HFFc6 (cell line): ENCODE results near the gene NDE1. TPM values are rescaled to one million over a fixed set of nuclear protein-coding genes. Genes with fewer than 3 reads are reported as not detected.

Experiments used
- DNase-seq: peaks from one replicate; pipeline ENCODE4 v3.0.0-alpha.2; 2018
- H3K27ac Mint-ChIP-seq: 2 replicates; pipeline ENCODE4 v1.8.0; 2020; ENCODE audit warnings: mild to moderate bottlenecking, mixed read lengths
- H3K27me3 Mint-ChIP-seq: 2 replicates; pipeline ENCODE4 v1.8.0; 2021; ENCODE audit warnings: mild to moderate bottlenecking, moderate library complexity, mixed read lengths; ENCODE audit not compliant: insufficient read depth
- H3K36me3 Mint-ChIP-seq: 2 replicates; pipeline ENCODE4 v1.8.0; 2021; ENCODE audit warnings: low read depth, mixed read lengths
- H3K4me1 Mint-ChIP-seq: 2 replicates; pipeline ENCODE4 v1.8.0; 2020; ENCODE audit warnings: low read depth, mixed read lengths
- H3K4me3 Mint-ChIP-seq: 2 replicates; pipeline ENCODE4 v1.8.0; 2020; ENCODE audit warnings: mild to moderate bottlenecking, moderate library complexity, mixed read lengths
- H3K9me3 Mint-ChIP-seq: 2 replicates; pipeline ENCODE4 v1.8.0; 2020; ENCODE audit warnings: mild to moderate bottlenecking, mixed read lengths
- CTCF ChIP-seq: fragments of 200-600 bp; sonication (generic); IDR thresholded peaks from 2 replicates; pipeline ENCODE4 v1.5.0; 2021; ENCODE audit warnings: antibody characterized with exemption, mild to moderate bottlenecking
- total RNA-seq, 6 experiments: library from RNA; stranded (reverse); fragmentation: NEBNext Ultra II Directional; extraction: Animal tissue kit (Norgen Biotek cat#: 25700); gene quantifications; 2 replicates in 1 of 6; 3 replicates in 5 of 6; pipeline ENCODE4 v1.2.3, GENCODE V29; 2021

The NDE1 gene
- total RNA-seq, 6 experiments from 2014 or later = 40.6 to 61.0 (median 58.2) TPM

DNA sequence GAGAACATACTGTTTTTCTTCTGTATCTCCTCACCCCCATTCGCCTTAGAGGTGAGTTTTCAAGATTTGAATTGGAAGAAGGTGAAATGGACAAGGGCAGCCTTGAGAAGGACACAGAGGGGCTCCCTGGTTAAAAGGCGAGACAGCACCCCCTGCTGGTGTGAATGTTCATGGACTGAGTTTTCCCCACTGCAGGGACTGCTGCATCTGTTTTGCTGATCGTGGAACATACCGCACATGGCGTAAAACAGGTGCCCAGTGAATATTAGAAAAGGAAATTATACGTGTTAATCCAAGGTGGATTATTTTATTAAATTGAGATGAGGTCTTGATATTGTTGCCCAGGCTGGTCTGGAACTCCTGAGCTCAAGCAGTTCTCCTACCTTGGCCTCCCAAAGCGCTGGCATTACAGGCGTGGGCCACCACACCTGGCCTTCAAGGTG lies 54.5 kb downstream of the NDE1 start:
- no peak overlapping the region for H3K27ac Mint-ChIP-seq
- H3K36me3 Mint-ChIP-seq = peaks cover 11% of the 10 kb centered on the region; the same call in 1 of the 2 replicates
- H3K4me1 Mint-ChIP-seq = peaks cover 22% of the 10 kb centered on the region
- no peaks in the 10 kb centered on the region; the same call in 1 of the 2 replicates for H3K27me3 Mint-ChIP-seq
- TF ChIP-seq CTCF = peak; percentile 94
- peak; percentile 51 for DNase-seq
- no peaks in the 10 kb centered on the region for H3K9me3 Mint-ChIP-seq
- H3K4me3 Mint-ChIP-seq = no peak overlapping the region

GRCh38 chr16:15705064-15705565 lies 55.1 kb downstream of the NDE1 start:
- Mint-ChIP-seq H3K4me3 (no peak overlapping the region), H3K9me3 (no peaks in the 10 kb centered on the region), H3K27me3 (no peaks in the 10 kb centered on the region; the same call in 1 of the 2 replicates), H3K4me1 (peaks cover 22% of the 10 kb centered on the region), H3K36me3 (peaks cover 5% of the 10 kb centered on the region; the same call in 1 of the 2 replicates), H3K27ac (no peak overlapping the region)
- no peak for TF ChIP-seq CTCF
- DNase-seq = no peak

- H3K4me3 Mint-ChIP-seq = no peak overlapping the region
- peaks cover 16% of the 10 kb centered on the region for H3K4me1 Mint-ChIP-seq
- DNase-seq = no peak
- H3K9me3 Mint-ChIP-seq = no peaks in the 10 kb centered on the region
- H3K27me3 Mint-ChIP-seq = peaks cover 4% of the 10 kb centered on the region; the same call in 1 of the 2 replicates
- H3K27ac Mint-ChIP-seq = no peak overlapping the region
- H3K36me3 Mint-ChIP-seq = peaks cover 4% of the 10 kb centered on the region; the same call in 1 of the 2 replicates
- TF ChIP-seq CTCF = no peak
These were observed 57.3 kb downstream of the NDE1 start for GRCh38 chr16:15707332-15707731.

DNA sequence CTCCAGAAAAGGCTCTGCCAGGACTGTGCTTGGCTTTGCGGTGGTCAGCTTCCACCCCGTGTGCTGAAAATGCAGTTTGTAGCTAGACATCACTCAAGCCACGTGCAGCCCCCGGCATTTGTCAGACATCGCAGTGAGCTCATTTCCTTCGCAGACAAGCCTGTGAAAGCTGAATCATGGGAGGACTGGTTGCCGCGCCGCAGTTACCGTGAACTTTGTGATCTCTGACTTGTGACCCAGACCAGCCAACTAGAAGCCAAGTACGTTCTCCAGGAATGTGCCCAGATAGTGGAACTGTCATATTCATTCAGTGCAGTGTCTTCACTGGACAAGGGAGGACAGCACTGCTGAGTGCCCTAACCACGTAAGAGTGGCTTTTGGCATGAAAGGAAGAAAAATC lies 58.1 kb downstream of the NDE1 start:
- H3K4me1 Mint-ChIP-seq = peaks cover 9% of the 10 kb centered on the region
- no peak overlapping the region for H3K4me3 Mint-ChIP-seq
- H3K27me3 Mint-ChIP-seq = peaks cover 4% of the 10 kb centered on the region; the same call in 1 of the 2 replicates
- no peak for TF ChIP-seq CTCF
- DNase-seq = no peak
- H3K9me3 Mint-ChIP-seq = no peaks in the 10 kb centered on the region
- H3K27ac Mint-ChIP-seq = no peak overlapping the region
- peaks cover 4% of the 10 kb centered on the region; the same call in 1 of the 2 replicates for H3K36me3 Mint-ChIP-seq

GRCh38 chr16:15708997-15709396 lies 59.0 kb downstream of the NDE1 start:
- H3K4me3 Mint-ChIP-seq = no peak overlapping the region
- no peak for DNase-seq
- no peak overlapping the region for H3K27ac Mint-ChIP-seq
- no peaks in the 10 kb centered on the region; the same call in 1 of the 2 replicates for H3K4me1 Mint-ChIP-seq
- no peak for TF ChIP-seq CTCF
- peaks cover 4% of the 10 kb centered on the region; the same call in 1 of the 2 replicates for H3K36me3 Mint-ChIP-seq
- peaks cover 4% of the 10 kb centered on the region; the same call in 1 of the 2 replicates for H3K27me3 Mint-ChIP-seq
- H3K9me3 Mint-ChIP-seq = no peaks in the 10 kb centered on the region
